ENCODE measurements around the gene ATG7. TPM values are rescaled to one million over a fixed set of nuclear protein-coding genes. Genes with fewer than 3 reads are reported as not detected.

Gene ATG7
- total and polyA plus RNA-seq, 5 donors from 2014 or later: 13.4 to 42.2 (median 15.3) TPM

- peaks cover 9 to 24% (median 15%) of the 10 kb centered on the region in 4 donors for H3K4me1 Mint-ChIP-seq
- H3K27ac ChIP-seq (ENCODE audit: insufficient read depth, low read length, poor library complexity, severe bottlenecking): no peak overlapping the region
- ATAC-seq (ENCODE audit: low read depth in 2 of 2) (no peak), DNase-seq (no peak)
- H3K36me3 ChIP-seq (ENCODE audit: control insufficient read depth, insufficient read depth, low read length): peaks cover 5% of the 10 kb centered on the region
- no peak overlapping the region for H3K4me3 ChIP-seq (ENCODE audit: low read depth, low read length)
- no peaks in the 10 kb centered on the region for H3K27me3 ChIP-seq (ENCODE audit: control insufficient read depth, insufficient read depth, low read length)
- H3K4me3 Mint-ChIP-seq: no peak overlapping the region
- H3K27ac Mint-ChIP-seq: no peak overlapping the region
- no peaks in the 10 kb centered on the region for H3K4me1 ChIP-seq (ENCODE audit: control insufficient read depth, insufficient read depth, low read length, poor library complexity, severe bottlenecking)
- peaks cover 16% of the 10 kb centered on the region for H3K36me3 Mint-ChIP-seq
- no peaks in the 10 kb centered on the region for H3K27me3 Mint-ChIP-seq
- no peaks in the 10 kb centered on the region for H3K9me3 Mint-ChIP-seq
- no peaks in the 10 kb centered on the region for H3K9me3 ChIP-seq (ENCODE audit: control insufficient read depth in 2 of 2, low read length in 2 of 2)
Observed at GRCh38 chr3:11391174-11391879, 119.1 kb downstream of the ATG7 start.

GRCh38 chr3:11392014-11392859, 120.0 kb downstream of the ATG7 start:
- Mint-ChIP-seq H3K27ac (peak overlapping the region in 1 of 3 donors; percentile 10), H3K4me1 (peaks cover 9 to 24% (median 15%) of the 10 kb centered on the region in 4 donors), H3K27me3 (no peaks in the 10 kb centered on the region), H3K36me3 (peaks cover 14% of the 10 kb centered on the region), H3K4me3 (no peak overlapping the region), H3K9me3 (no peaks in the 10 kb centered on the region)
- ATAC-seq (ENCODE audit: low read depth in 2 of 2) (no peak), DNase-seq (no peak)
- Histone ChIP-seq H3K4me1 (ENCODE audit: control insufficient read depth, insufficient read depth, low read length, poor library complexity, severe bottlenecking) (no peaks in the 10 kb centered on the region), H3K27me3 (ENCODE audit: control insufficient read depth, insufficient read depth, low read length) (no peaks in the 10 kb centered on the region), H3K4me3 (ENCODE audit: low read depth, low read length) (no peak overlapping the region), H3K27ac (ENCODE audit: insufficient read depth, low read length, poor library complexity, severe bottlenecking) (no peak overlapping the region), H3K36me3 (ENCODE audit: control insufficient read depth, insufficient read depth, low read length) (peaks cover 5% of the 10 kb centered on the region), H3K9me3 (ENCODE audit: control insufficient read depth in 2 of 2, low read length in 2 of 2) (no peaks in the 10 kb centered on the region)

GRCh38 chr3:11392860-11393114, 120.6 kb downstream of the ATG7 start:
- Histone ChIP-seq H3K4me1 (ENCODE audit: control insufficient read depth, insufficient read depth, low read length, poor library complexity, severe bottlenecking) (no peaks in the 10 kb centered on the region), H3K27me3 (ENCODE audit: control insufficient read depth, insufficient read depth, low read length) (no peaks in the 10 kb centered on the region), H3K36me3 (ENCODE audit: control insufficient read depth, insufficient read depth, low read length) (peaks cover 5% of the 10 kb centered on the region), H3K27ac (ENCODE audit: insufficient read depth, low read length, poor library complexity, severe bottlenecking) (no peak overlapping the region), H3K4me3 (ENCODE audit: low read depth, low read length) (no peak overlapping the region), H3K9me3 (ENCODE audit: control insufficient read depth in 2 of 2, low read length in 2 of 2) (no peaks in the 10 kb centered on the region)
- no peak for DNase-seq
- Mint-ChIP-seq H3K4me1 (peaks cover 9 to 24% (median 15%) of the 10 kb centered on the region in 4 donors), H3K9me3 (no peaks in the 10 kb centered on the region), H3K4me3 (no peak overlapping the region), H3K27ac (peak overlapping the region in 1 of 3 donors; percentile 10), H3K36me3 (peaks cover 14% of the 10 kb centered on the region), H3K27me3 (no peaks in the 10 kb centered on the region)
- ATAC-seq (ENCODE audit: low read depth in 2 of 2): no peak

DNA sequence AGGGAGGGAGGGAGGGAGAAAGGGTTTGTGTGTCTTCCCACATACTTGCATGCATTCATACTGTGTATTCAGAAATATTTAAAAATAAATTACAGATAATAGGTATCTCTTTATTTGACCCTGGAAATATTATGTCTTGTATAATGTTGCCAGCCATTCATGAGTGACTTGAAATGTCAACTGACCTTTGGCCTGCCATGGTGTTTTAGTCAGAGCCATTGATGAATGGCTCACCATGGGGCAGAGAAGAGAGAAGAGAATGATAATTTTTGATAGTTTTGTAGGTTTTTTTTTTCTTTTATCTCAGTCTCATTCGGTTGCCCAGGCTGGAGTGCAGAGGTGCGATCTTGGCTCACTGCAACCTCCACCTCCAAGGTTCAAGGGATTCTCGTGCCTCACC, 121.2 kb downstream of the ATG7 start:
- Mint-ChIP-seq H3K4me3 (no peak overlapping the region), H3K27ac (no peak overlapping the region), H3K36me3 (peaks cover 14% of the 10 kb centered on the region), H3K9me3 (no peaks in the 10 kb centered on the region), H3K4me1 (peaks cover 9 to 24% (median 15%) of the 10 kb centered on the region in 4 donors), H3K27me3 (no peaks in the 10 kb centered on the region)
- Histone ChIP-seq H3K9me3 (ENCODE audit: control insufficient read depth in 2 of 2, low read length in 2 of 2) (no peaks in the 10 kb centered on the region), H3K27ac (ENCODE audit: insufficient read depth, low read length, poor library complexity, severe bottlenecking) (no peak overlapping the region), H3K27me3 (ENCODE audit: control insufficient read depth, insufficient read depth, low read length) (no peaks in the 10 kb centered on the region), H3K36me3 (ENCODE audit: control insufficient read depth, insufficient read depth, low read length) (peaks cover 5% of the 10 kb centered on the region), H3K4me3 (ENCODE audit: low read depth, low read length) (no peak overlapping the region), H3K4me1 (ENCODE audit: control insufficient read depth, insufficient read depth, low read length, poor library complexity, severe bottlenecking) (no peaks in the 10 kb centered on the region)
- DNase-seq: no peak
- ATAC-seq (ENCODE audit: low read depth in 2 of 2): no peak

- no peaks in the 10 kb centered on the region for H3K4me1 ChIP-seq (ENCODE audit: control insufficient read depth, insufficient read depth, low read length, poor library complexity, severe bottlenecking)
- Mint-ChIP-seq H3K9me3 (no peaks in the 10 kb centered on the region), H3K27ac (no peak overlapping the region), H3K27me3 (no peaks in the 10 kb centered on the region), H3K4me1 (peaks cover 9 to 24% (median 15%) of the 10 kb centered on the region in 4 donors), H3K4me3 (no peak overlapping the region), H3K36me3 (peaks cover 18% of the 10 kb centered on the region)
- no peak overlapping the region for H3K4me3 ChIP-seq (ENCODE audit: low read depth, low read length)
- ATAC-seq (ENCODE audit: low read depth in 2 of 2) (no peak), DNase-seq (no peak)
- H3K9me3 ChIP-seq (ENCODE audit: control insufficient read depth in 2 of 2, low read length in 2 of 2): no peaks in the 10 kb centered on the region
- no peaks in the 10 kb centered on the region for H3K27me3 ChIP-seq (ENCODE audit: control insufficient read depth, insufficient read depth, low read length)
- H3K36me3 ChIP-seq (ENCODE audit: control insufficient read depth, insufficient read depth, low read length): peaks cover 5% of the 10 kb centered on the region
- H3K27ac ChIP-seq (ENCODE audit: insufficient read depth, low read length, poor library complexity, severe bottlenecking): no peak overlapping the region
Observed at GRCh38 chr3:11394392-11394791, 122.2 kb downstream of the ATG7 start.

DNA sequence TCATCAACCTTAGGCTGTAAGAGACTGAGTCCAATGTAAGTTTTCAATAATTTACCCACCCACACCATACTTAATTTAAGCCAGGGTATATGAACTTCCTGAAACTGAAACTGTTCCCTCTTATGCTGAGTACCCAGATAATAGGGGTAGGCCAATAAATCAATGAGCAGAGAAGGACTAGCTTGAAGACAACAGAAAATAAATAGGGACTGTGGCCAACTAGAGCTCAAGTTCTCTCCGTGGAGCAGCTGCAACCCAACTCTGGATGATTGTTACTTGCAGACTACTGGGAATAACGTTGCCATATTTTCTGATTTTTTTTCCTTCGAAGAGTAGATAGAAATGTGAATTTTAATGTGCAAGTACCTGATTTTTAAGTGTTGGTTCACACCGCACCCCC, 128.0 kb downstream of the ATG7 start:
- H3K4me1 ChIP-seq (ENCODE audit: control insufficient read depth, insufficient read depth, low read length, poor library complexity, severe bottlenecking): no peaks in the 10 kb centered on the region
- no peak overlapping the region for H3K4me3 ChIP-seq (ENCODE audit: low read depth, low read length)
- no peaks in the 10 kb centered on the region for H3K9me3 ChIP-seq (ENCODE audit: control insufficient read depth in 2 of 2, low read length in 2 of 2)
- no peak for ATAC-seq (ENCODE audit: low read depth in 2 of 2)
- H3K9me3 Mint-ChIP-seq: peaks cover 0 to 2% (median 0%) of the 10 kb centered on the region in 7 donors
- no peak overlapping the region for H3K4me3 Mint-ChIP-seq
- H3K4me1 Mint-ChIP-seq: peaks cover 0 to 10% (median 3%) of the 10 kb centered on the region in 4 donors
- no peaks in the 10 kb centered on the region for H3K36me3 ChIP-seq (ENCODE audit: control insufficient read depth, insufficient read depth, low read length)
- H3K36me3 Mint-ChIP-seq: peaks cover 24% of the 10 kb centered on the region
- no peaks in the 10 kb centered on the region for H3K27me3 ChIP-seq (ENCODE audit: control insufficient read depth, insufficient read depth, low read length)
- H3K27me3 Mint-ChIP-seq: no peaks in the 10 kb centered on the region
- no peak overlapping the region for H3K27ac Mint-ChIP-seq
- no peak overlapping the region for H3K27ac ChIP-seq (ENCODE audit: insufficient read depth, low read length, poor library complexity, severe bottlenecking)
- DNase-seq: no peak

DNA sequence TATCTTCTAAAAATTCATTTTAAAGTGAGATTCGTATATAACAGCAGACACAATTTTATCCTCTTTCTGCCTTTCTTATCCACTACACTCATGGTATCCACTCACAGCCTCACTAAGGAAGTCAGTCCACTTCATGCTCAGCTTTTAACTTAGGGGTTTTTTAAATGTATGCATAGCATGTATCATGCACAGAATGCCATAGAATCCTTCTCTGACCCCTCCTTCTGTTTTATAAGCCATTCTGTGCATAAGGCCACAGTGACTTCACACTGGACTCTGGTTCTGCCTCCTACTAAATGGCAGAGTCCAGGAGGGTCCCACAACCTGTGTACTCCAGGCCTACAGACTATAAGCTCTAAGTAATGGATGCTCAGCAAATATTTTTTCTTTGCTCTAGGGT, 129.2 kb downstream of the ATG7 start:
- Mint-ChIP-seq H3K9me3 (peaks cover 0 to 5% (median 2%) of the 10 kb centered on the region in 7 donors), H3K4me1 (peaks cover 0 to 10% (median 3%) of the 10 kb centered on the region in 4 donors), H3K4me3 (no peak overlapping the region), H3K27ac (peak overlapping the region in 1 of 3 donors; percentile 27), H3K27me3 (no peaks in the 10 kb centered on the region), H3K36me3 (peaks cover 31% of the 10 kb centered on the region)
- H3K27ac ChIP-seq (ENCODE audit: insufficient read depth, low read length, poor library complexity, severe bottlenecking): no peak overlapping the region
- ATAC-seq (ENCODE audit: low read depth in 2 of 2) (no peak), DNase-seq (no peak)
- no peaks in the 10 kb centered on the region for H3K27me3 ChIP-seq (ENCODE audit: control insufficient read depth, insufficient read depth, low read length)
- no peaks in the 10 kb centered on the region for H3K4me1 ChIP-seq (ENCODE audit: control insufficient read depth, insufficient read depth, low read length, poor library complexity, severe bottlenecking)
- H3K4me3 ChIP-seq (ENCODE audit: low read depth, low read length): no peak overlapping the region
- H3K9me3 ChIP-seq (ENCODE audit: control insufficient read depth in 2 of 2, low read length in 2 of 2): no peaks in the 10 kb centered on the region
- H3K36me3 ChIP-seq (ENCODE audit: control insufficient read depth, insufficient read depth, low read length): no peaks in the 10 kb centered on the region
